Kidney capillary endothelial cell (primary cell): ENCODE results near the gene DDX39B.
A peak's percentile ranks its signal among the peaks of the same experiment; 100 is the strongest.

Source experiments
- DNase-seq: peaks from one replicate; pipeline ENCODE4 v3.0.0-alpha.2; 2018; ENCODE audit warnings: low spot score

DDX39B gene

DNA sequence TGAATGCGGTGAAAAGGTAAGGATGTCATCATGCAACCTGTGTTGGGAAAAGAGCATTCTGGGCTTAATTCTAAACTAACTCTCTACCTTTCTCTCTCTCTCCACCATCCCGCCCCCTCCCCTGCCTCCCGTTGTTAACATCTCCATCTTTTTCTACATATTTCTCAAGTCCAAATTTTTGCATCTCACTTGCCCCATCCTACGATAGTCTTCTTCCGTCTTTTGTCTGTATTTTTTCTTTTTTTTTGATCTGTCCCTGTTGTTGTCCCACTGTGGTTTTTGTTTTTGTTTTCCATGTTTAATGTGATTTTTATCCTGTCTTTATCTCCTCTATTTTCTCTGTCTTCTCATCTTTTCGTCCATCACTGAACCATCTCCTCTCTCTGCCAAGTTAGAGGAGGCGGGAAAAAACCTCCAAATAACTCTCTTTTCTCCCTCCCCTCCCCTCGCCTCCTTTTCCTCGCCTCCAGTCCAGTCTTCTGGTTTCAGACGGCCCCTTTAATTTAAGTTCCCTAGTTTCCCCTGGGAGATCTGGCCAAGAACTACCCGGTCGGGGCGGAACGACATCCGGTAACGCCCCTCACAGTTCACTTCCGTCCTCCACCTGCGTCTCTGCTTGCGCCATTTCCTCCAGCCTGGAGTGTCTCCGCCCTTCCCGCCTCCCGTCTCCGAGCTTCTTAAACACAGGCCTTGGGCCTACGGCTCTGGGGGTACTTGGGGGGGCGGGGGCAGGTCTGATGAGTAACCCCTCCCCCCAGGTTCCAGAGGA is 5.3 kb upstream of the DDX39B start, which contains the start of gene NFKBIL1:
TSS of gene NFKBIL1 (plus strand) at position 651 of the 769 bp plus-strand sequence. CDS start at position 738, 87 bp downstream.
- DNase-seq = peak; percentile 85

DNA sequence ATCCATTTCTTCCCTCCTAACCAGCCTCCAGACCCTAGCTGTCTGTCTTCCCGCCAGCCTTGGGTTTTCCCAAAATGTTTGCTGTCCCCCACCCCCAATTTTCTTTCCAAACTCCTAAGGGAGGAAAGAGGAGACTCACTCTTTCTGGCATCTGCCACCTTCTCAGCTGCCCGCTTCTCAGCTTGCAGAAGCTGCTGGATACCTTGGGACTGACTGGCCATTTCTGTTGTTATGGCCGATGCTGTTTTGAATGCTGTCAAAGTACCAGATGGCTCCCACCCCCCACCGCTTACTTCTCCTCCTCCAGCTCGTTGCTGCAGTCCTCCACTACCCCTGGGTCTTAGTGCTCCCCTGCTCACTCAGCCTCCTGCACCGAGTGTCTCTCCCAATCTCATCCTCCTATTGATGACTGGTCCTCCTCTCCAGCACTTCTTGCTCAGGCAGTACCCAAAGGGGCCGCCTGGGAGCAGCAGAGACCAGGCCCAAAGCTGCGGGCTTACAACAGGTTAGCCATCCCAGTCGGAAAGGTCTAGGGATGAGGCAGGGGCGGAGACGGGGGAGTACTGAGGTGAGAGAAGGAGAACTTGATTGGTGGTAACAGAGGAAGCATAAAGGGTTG is 4.6 kb upstream of the DDX39B start, which contains the start of gene ATP6V1G2:
TSS of gene ATP6V1G2 (minus strand) at position 270 of the 619 bp plus-strand sequence. CDS start at position 221, 49 bp downstream.
- DNase-seq = peak; percentile 91

- DNase-seq = no peak
These were observed 3.5 kb upstream of the DDX39B start for GRCh38 chr6:31545291-31545690.

DNA sequence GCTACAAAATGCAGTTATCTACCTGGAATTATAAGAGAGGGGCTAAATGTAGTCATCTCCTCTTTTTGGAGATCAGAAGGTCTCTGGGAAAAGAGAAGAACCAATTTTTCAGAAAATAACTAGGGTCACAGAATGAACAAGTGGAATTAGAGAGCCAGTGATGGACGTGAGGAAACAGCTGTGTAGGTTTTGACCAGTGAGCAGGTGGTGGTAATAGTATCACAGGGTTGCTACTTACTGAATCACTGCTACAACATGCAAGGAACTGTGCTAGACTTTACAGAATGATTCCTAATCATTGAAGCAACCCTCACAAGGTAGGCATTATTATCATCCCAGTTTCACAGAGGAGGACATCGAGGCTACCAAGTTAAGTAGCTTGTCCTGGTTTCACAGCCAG is 2.9 kb upstream of the DDX39B start:
- no peak for DNase-seq

DNA sequence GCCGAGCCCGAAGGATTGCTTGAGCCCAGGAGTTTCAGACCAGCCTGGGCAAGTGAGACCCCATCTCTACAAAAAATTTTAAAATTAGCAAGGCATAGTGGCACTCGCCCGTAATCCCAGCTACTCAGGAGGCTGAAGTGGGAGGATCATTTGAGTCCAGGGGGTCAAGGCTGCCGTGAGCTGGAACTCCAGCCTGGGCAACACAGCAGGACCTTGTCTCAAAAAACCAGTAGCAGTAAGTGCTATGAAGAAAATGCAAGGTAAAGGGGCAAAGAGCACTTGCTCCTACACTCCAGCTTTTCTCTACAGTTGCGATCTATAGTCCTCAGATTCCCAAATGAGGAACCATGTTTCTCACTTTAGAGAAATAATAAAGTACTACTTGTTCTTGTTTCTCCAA is 1.8 kb upstream of the DDX39B start:
- DNase-seq = no peak

DNA sequence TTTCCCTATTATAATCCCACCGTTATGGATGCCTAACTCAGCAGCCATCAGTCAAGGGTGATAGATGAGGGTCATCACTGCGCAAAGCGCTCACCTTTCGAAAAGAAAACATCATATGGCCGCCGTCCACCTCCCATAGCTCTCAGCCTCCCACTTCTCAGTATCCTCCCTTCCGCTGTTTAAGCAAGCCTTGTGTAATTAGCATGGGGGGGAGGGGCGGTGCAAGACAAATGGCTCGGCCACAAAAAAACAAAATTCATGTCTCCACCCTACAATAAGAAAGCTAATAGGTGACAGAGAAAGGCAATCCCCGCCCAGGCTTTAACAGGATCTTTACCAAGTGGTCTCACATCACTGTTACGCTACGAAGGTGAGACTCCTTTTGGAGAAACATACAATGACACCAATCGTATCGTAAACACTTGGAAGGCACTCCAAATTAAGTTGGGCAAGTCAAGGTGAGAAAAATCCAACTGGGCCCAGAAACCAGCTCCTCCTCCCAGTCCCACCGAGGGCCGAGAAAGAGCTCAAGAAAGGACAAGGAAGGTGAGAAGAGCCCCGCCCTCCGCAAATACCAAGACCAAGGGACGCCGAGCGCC is 645 bp downstream of the DDX39B start:
- no peak for DNase-seq

DNA sequence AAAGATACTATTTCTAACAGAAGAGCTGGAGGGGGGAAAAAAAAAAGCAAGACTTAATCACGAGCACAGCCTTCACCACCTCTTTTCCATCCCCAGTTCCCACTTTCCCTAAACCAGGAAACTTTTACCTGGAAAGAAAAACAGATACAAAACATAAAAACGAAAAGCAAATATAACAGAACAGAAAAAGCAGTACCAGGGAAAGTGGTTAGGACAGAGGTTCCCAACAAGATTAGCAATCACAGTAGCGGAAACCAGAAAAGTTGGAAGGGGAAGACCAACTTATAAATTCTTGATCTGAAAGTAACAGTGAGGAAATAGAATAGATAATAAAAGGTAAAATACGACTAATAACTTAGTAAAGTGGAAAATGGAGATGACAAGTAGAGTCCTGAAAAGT is 1.2 kb downstream of the DDX39B start:
- no peak for DNase-seq

DNA sequence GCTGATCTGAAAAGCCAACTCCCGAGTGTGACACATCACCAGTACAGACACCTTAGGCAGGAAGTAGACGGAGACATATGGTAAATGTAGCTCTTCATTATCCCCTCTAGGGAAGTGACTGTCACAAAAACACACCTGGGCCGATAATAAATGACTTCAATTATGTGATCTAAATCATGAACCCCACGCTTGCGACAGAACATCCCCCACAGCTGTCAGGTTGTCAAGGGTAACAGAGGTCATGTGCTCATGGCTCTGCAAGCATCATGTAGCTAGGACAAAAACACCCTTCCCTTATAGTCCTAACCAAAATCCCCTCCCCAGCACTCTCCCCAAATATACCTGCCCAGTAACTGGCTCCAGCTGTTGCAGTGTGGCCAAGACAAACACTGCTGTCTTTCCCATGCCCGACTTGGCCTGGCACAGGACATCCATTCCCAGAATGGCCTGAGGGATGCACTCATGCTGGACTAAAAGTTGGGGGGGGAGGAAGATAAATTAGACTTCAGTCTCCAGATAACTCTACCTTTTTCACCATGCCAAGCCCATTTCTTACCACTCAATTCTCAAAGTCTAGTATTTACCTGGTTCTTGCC is 2.9 kb downstream of the DDX39B start:
- DNase-seq = no peak

GRCh38 chr6:31535538-31536324 is 6.1 kb downstream of the DDX39B start:
- DNase-seq = no peak

- DNase-seq = no peak
These were observed 7.2 kb downstream of the DDX39B start for GRCh38 chr6:31534521-31535040.

DNA sequence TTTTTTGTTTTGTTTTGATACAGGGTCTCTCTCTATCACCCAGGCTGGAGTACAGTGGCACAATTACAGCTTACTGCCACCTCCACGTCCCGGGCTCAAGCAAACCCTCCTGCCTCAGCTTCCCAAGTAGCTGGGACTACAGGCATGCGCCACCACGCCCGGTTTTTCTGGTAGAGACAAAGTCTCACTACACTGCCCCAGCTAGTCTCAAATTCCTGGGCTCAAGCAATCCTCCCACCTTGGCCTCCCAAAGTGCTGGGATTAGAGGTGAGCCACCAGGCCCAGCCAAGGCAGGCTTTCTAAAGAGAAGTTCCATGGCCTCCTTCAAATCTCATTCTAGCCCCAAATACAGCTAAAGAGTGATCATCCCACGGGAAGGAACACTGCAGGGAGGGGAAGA is 7.8 kb downstream of the DDX39B start:
- DNase-seq = no peak

DNA sequence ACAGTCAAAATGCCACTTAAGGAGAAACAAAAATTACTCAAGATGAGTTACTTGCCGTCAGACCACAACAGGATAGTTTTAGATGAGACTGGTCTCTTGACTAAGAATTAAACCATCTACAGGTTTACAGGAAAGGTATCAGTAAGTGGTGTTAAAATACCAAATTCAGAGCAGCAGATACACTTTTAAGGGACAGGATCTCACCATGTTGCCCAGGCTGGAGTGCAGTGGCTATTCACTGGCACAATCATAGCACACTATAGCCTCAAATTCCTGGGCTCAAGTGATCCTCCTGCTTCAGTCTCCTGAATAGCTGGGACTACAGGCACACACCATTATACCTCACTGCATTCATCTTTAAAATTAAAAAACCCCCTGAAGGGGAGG is 8.4 kb downstream of the DDX39B start:
- no peak for DNase-seq

GRCh38 chr6:31532644-31533454 is 9.0 kb downstream of the DDX39B start:
- no peak for DNase-seq

DNA sequence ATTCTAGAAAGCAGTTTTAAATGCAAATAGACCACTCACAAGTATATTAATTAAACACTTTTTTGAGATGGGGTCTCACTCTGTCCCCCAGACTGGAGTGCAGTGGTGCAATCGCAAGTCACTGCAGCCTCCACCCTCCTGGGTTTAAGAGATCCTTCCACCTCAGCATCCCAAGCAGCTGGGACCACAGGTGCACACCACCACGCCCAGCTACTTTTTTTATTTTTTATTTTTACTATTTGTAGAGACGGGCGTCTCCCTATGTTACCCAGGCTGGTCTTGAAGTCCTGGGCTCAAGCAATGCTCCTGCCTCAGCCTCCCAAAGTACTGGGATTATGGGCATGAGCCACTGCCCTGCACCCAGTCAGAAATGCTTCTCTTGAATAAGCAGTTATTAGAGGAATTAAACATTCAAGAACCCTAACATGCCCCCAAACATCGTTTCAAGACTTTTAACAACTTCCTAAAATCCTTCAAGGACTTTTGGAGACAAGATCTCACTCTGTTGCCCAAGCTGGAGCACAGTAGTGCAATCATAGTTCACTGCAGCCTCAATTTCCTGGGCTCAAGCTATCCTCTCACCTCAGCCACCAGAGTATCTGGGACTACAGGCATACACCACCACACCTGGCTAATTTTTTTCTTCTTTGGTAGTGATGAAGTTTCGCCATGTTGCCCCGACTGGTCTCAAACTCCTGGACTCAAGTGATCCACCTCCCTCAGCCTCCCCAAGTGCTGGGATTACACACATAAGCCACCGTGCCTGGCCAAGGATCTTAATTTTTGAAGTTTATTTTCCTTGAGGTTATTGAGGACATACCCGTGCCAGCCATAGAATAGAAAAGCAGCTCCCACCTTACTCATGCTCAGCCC is 9.8 kb downstream of the DDX39B start:
- no peak for DNase-seq

- DNase-seq = no peak
These were observed 10.6 kb downstream of the DDX39B start for GRCh38 chr6:31531162-31531561.

DNA sequence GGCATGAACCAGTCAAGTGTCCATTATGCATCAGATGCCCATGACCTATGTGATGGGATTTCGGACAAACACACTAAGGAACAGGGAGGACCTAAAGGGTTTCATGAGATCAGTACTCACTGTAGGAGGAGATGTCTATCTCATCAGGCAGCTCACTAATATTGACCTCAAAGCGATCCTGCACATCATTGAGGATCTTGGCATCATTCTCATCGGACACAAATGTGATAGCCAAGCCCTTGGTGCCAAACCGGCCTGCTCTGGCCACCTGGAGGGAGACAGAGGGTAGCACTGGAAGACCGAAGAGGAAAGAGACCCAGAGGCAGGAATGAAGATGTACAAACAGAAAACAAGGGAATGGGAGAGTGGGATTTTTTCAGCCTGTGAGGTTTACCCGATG is 11.1 kb downstream of the DDX39B start:
- DNase-seq = no peak

DNA sequence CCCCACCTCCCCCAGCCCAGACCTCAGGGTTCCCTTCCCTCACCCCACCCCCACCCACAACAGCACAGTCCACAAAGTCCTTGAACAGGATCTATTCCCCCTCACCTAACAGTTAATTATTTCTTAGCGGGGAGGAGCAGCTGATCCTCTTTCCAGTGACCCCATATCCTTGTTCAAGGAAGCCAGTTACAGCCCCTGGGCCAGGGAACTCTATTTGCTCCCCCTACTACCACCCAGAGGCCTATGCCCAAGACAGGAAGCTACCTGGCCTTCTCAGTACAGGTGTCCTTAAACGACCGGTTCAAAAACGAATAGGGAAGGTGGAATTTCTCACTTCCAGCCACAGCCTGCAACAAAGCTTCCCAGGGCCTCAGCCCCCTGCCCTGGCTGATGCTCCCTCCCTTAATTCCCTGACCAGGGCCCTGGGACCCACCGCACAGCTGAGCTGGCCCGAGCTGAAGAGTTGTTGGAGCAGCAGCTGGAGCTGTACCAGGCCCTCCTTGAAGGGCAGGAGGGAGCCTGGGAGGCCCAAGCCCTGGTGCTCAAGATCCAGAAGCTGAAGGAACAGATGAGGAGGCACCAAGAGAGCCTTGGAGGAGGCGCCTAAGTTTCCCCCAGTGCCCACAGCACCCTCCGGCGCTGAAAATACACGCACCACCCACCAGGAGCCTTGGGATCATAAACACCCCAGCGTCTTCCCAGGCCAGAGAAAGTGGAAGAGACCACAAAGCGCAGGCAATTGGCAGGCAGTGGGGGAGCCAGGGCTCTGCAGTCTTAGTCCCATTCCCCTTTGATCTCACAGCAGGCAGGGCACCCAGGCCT is 12.3 kb downstream of the DDX39B start:
- no peak for DNase-seq

DNA sequence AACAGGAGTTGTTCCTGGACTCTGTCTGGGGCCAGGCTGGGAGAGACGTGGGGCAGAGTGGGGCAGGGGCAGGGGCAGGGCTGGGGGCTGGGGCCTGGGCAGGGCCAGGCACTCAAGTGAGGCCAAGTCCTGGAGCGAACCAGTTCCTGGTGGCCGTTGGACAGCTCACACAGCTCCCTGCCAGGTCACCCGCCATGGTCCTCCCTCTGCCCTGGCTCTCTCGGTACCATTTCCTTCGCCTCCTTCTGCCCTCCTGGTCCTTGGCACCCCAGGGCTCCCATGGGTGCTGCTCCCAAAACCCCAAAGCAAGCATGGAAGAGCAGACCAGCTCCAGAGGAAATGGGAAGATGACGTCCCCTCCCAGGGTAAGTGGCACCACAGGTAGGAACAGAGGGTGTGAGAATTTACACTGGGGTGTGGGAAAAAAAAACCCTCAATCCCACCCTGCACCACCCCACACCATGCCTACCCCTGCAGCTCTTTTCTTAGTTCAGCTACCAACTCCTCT is 12.9 kb downstream of the DDX39B start, which contains the start of gene MCCD1:
TSS of gene MCCD1 (plus strand) at position 142 of the 508 bp plus-strand sequence. CDS start at position 195, 53 bp downstream.
- DNase-seq = no peak
